Heart right ventricle (tissue), 16 donors: ENCODE measurements around the gene DOCK4. TPM values are rescaled to one million over a fixed set of nuclear protein-coding genes. Genes with fewer than 3 reads are reported as not detected.

Experiments
- ATAC-seq, 8 donors: fragments of 200-7000 bp; cut with Tn5 transposase; one replicate each; pipeline ENCODE4 v1.9.1; 2020; ENCODE audit warnings: mild to moderate bottlenecking in 8 of 8, moderate library complexity in 8 of 8, moderate number of reproducible peaks in 1 of 8
- DNase-seq, 2 donors: peaks; one replicate each; pipeline ENCODE4 v3.0.0-alpha.2; 2020
- H3K27ac ChIP-seq, 10 donors: fragments of 200-600 bp; sonication (generic) in 2 of 10; one replicate each; pipeline versions ENCODE4 v1.5.0 to v1.8.0; 2020 to 2022; ENCODE audit warnings: mild to moderate bottlenecking in 3 of 10
- H3K27me3 ChIP-seq, 7 donors: fragments of 200-600 bp; one replicate each; pipeline ENCODE4 v1.8.0; 2021 to 2022; ENCODE audit warnings: mild to moderate bottlenecking in 2 of 7
- H3K36me3 ChIP-seq, 9 donors: fragments of 200-600 bp; sonication (generic) in 1 of 9; one replicate each; pipeline versions ENCODE4 v1.5.0 to v1.8.0; 2020 to 2022; ENCODE audit warnings: mild to moderate bottlenecking in 2 of 9
- H3K4me1 ChIP-seq, 9 donors: fragments of 200-600 bp; sonication (generic) in 1 of 9; one replicate each; pipeline versions ENCODE4 v1.5.0 to v1.8.0; 2020 to 2022; ENCODE audit warnings: mild to moderate bottlenecking in 4 of 9
- H3K4me3 ChIP-seq, 10 donors: fragments of 200-600 bp; sonication (generic) in 2 of 10; one replicate each; pipeline versions ENCODE4 v1.5.0 to v1.8.0; 2020 to 2022; ENCODE audit warnings: mild to moderate bottlenecking in 7 of 10, moderate library complexity in 2 of 10
- H3K9me3 ChIP-seq, 11 donors: fragments of 200-600 bp in 10 of 11; sonication (generic) in 2 of 11; one replicate each; pipeline versions ENCODE4 v1.5.0 to v1.8.0; 2013 to 2022; ENCODE audit warnings: mild to moderate bottlenecking in 2 of 11, control low read depth in 1 of 11, moderate library complexity in 1 of 11
- CTCF ChIP-seq, 9 donors: fragments of 200-600 bp; sonication (generic) in 2 of 9; IDR thresholded peaks; one replicate each; pipeline versions ENCODE4 v1.5.0 to v1.8.0; 2021 to 2022; ENCODE audit warnings: antibody characterized with exemption in 9 of 9, mild to moderate bottlenecking in 5 of 9, moderate library complexity in 1 of 9
- WGBS, 2 donors: extraction: QIAGEN DNeasy Blood & Tissue Kit; methylation state at CpG; one replicate each; pipeline ENCODE4 v1.1.7; 2013; ENCODE audit warnings: inconsistent platforms in 1 of 2; 5-methylcytosine and 5-hydroxymethylcytosine counted together
- intact Hi-C, 10 donors: fragments of 100-400 bp; cut with DNase I; formaldehyde crosslinking; loops; one replicate each; pipeline versions ENCODE4 v1.11.1 to v1.14.2; 2022
- polyA plus RNA-seq, 2 donors: library from polyadenylated mRNA; stranded (reverse); fragments of 200-250 nt; gene quantifications; one replicate each; pipeline ENCODE4 v1.2.3, GENCODE V29; 2013
- total RNA-seq, 10 donors: library from RNA; stranded (reverse); fragmentation: NEBNext Ultra II Directional in 3 of 10; extraction: Animal tissue kit (Norgen Biotek cat#: 25700) in 3 of 10; gene quantifications; one replicate each; pipeline versions ENCODE4 v1.2.1 to v1.2.4, GENCODE V29; 2021 to 2023
- donor health status: Arrhythmogenic right ventricular cardiomyopathy.
- donor health status: ischemic (EF 13 %, LVEDD 7.1; RV severe dilation, severe dysfunction).
- donor health status: healthy with polysubstance abuse.
- donor health status: DM: no; HTN: yes; CAD: no.
- donor health status: DM: no; HTN: no; CAD: no.
- donor health status: ischemic (EF 25% LVEDD 6.9; RV normal size, moderate dysfunction).
- donor health status: ischemic (EF 25% LVEDD 5.7; RV mildly dilated, moderate dysfunction).
- donor health status: healthy.
- donor health status: DM: yes; HTN: yes; CAD: no.
- donor health status: Ischemic cardiomyopathy.
- donor health status: ischemic (EF 35%, LVEDD 5.7; RV mildly dilated, moderate dysfunction).
- donor health status: nonischemic (EF 11% LVEDD 7.7; RV severe dilation, severe dysfunction).
- donor health status: DM: yes; HTN: yes; CAD: no.
- donor health status: PGD.
- donor health status: ischemic (EF 29% LVEDD 5.4; RV normal size, mild dysfunction).
- donor health status: nonischemic (EF 23%, LVEDD 6.1; RV moderate dilation, normal function).

The DOCK4 gene
- total and polyA plus RNA-seq, 12 donors: 2.6 to 26.8 (median 14.7) TPM

DNA sequence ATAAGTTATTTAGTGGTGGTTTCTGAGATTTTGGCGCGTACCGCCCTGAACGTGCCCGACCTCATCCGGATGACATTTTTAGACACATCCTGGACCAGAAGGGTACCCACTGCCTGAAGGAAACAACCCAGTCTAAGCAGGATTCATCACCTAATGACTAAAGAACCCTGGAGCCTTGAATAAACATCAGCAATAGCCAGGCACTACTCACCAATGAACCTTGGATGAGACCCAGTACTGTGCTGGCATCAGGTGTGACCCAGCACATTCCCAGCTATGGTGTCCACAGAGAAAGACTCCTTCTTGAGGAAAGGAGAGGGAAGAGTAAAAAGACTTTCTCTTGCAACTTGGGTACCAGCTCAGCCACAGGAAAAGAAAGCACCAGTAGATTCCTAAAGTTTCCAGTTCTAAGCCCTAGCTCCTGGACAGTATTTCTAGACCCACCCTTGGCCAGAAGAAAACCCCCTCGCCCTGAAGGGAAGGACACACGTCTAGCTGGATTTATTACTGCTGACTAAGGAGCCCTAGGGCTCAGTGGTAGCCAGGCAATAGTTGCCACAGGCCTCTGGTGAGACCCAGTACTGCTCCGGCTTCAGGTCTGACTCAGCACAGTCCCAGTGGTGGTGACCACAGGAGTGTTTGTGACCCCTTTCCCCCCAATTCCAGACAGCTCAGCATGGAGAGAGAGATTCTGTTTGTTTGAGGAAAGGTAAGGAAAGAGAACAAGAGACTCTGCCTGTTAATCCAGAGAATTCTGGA is 32.8 kb upstream of the DOCK4 start:
- DNase-seq (no peak), ATAC-seq (no peak)
- intact Hi-C loops: no loop called here
- no peaks in the 10 kb centered on the region for H3K27me3 ChIP-seq
- H3K4me3 ChIP-seq: no peak overlapping the region
- peaks cover 0 to 25% (median 0%) of the 10 kb centered on the region in 11 donors for H3K9me3 ChIP-seq
- peaks cover 0 to 5% (median 0%) of the 10 kb centered on the region in 9 donors for H3K4me1 ChIP-seq
- 96 to 98% methylated on average over 9 of the region's 9 CpGs for WGBS, 2 donors
- H3K27ac ChIP-seq: no peak overlapping the region
- TF ChIP-seq CTCF (IDR thresholded peaks at IDR 0.05): no peak
- H3K36me3 ChIP-seq: no peaks in the 10 kb centered on the region

GRCh38 chr7:112238330-112238729 is 32.1 kb upstream of the DOCK4 start:
- H3K9me3 ChIP-seq: peaks cover 0 to 24% (median 0%) of the 10 kb centered on the region in 11 donors
- 99% methylated on average over 3 of the region's 3 CpGs for WGBS, 2 donors
- ATAC-seq: no peak
- H3K36me3 ChIP-seq: no peaks in the 10 kb centered on the region
- DNase-seq: no peak
- H3K27me3 ChIP-seq: no peaks in the 10 kb centered on the region
- intact Hi-C loops: no loop called here
- no peak for TF ChIP-seq CTCF (IDR thresholded peaks at IDR 0.05)
- H3K4me1 ChIP-seq: peaks cover 0 to 12% (median 4%) of the 10 kb centered on the region in 9 donors
- no peak overlapping the region for H3K27ac ChIP-seq
- H3K4me3 ChIP-seq: no peak overlapping the region

- TF ChIP-seq CTCF (IDR thresholded peaks at IDR 0.05): no peak
- Histone ChIP-seq H3K27me3 (no peaks in the 10 kb centered on the region), H3K27ac (no peak overlapping the region), H3K36me3 (no peaks in the 10 kb centered on the region), H3K4me1 (peaks cover 0 to 21% (median 11%) of the 10 kb centered on the region in 9 donors), H3K4me3 (no peak overlapping the region), H3K9me3 (peaks cover 0 to 14% (median 0%) of the 10 kb centered on the region in 11 donors)
- WGBS, 2 donors: 97 to 99% methylated on average over 2 of the region's 2 CpGs
- DNase-seq (no peak), ATAC-seq (no peak)
- intact Hi-C loops: no loop called here
These were observed 30.4 kb upstream of the DOCK4 start for GRCh38 chr7:112236597-112236996.

DNA sequence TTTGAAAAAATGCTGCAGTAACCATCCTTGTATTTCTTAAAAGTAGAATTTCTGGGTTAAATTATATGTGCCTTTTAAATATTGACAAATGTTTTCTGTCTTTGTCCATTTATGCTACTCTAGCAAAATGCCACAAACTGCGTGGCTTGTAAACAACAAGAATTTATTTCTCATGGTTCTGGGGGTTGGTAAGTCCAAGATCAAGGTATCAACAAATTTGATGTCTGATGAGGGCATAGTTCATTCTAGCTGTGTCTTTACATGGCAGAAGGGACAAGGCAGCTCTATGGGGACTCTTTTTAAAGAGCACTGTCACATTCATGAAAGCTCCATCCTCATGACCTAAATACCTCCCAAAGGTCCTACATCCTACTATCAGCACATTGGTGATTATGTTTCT is 27.9 kb upstream of the DOCK4 start:
- Histone ChIP-seq H3K4me1 (peaks cover 0 to 21% (median 11%) of the 10 kb centered on the region in 9 donors), H3K36me3 (no peaks in the 10 kb centered on the region), H3K27ac (no peak overlapping the region), H3K27me3 (no peaks in the 10 kb centered on the region), H3K9me3 (peaks cover 0 to 14% (median 0%) of the 10 kb centered on the region in 11 donors), H3K4me3 (no peak overlapping the region)
- intact Hi-C loops: no loop called here
- DNase-seq (no peak), ATAC-seq (no peak)
- WGBS, 2 donors: 99 to 100% methylated on average over 1 of the region's 1 CpG
- TF ChIP-seq CTCF (IDR thresholded peaks at IDR 0.05): no peak
